ENCODE results near the gene CHAF1A. TPM values are rescaled to one million over a fixed set of nuclear protein-coding genes. Genes with fewer than 3 reads are reported as not detected.

CHAF1A gene
- total and polyA plus RNA-seq, 4 donors = 1.0 to 20.8 (median 2.5) TPM

GRCh38 chr19:4445963-4446703 is 43.7 kb downstream of the CHAF1A start:
- no peaks in the 10 kb centered on the region for H3K27me3 ChIP-seq (ENCODE audit: control insufficient read depth in 4 of 4, insufficient read depth in 4 of 4, low read length in 3 of 4)
- DNase-seq (ENCODE audit: low spot score) = no peak
- no peak overlapping the region for H3K9ac ChIP-seq (ENCODE audit: low read depth in 1 of 2, low read length in 2 of 2)
- 97% methylated on average over 58 of the region's 58 CpGs for WGBS
- peaks cover 0 to 33% (median 16%) of the 10 kb centered on the region in 4 donors for H3K4me1 ChIP-seq (ENCODE audit: control insufficient read depth in 4 of 4, insufficient read depth in 4 of 4, low read length in 3 of 4)
- peaks cover 15 to 50% (median 21%) of the 10 kb centered on the region in 4 donors for H3K36me3 ChIP-seq (ENCODE audit: control insufficient read depth in 4 of 4, insufficient read depth in 3 of 4, low read depth in 1 of 4, low read length in 3 of 4)
- no peak overlapping the region for H3K4me3 ChIP-seq (ENCODE audit: low read depth in 1 of 3, low read length in 3 of 3)
- H3K9me3 ChIP-seq (ENCODE audit: control insufficient read depth in 4 of 4, low read length in 3 of 4) = no peaks in the 10 kb centered on the region
- no peak for TF ChIP-seq ATF3 (IDR thresholded peaks at IDR 0.05)
- no peak for TF ChIP-seq HNF4A (conservative IDR thresholded peaks at IDR 0.05)
- no peak for TF ChIP-seq EGR1 (IDR thresholded peaks at IDR 0.05; ENCODE audit: low read depth in 2 of 2)
- no peak for TF ChIP-seq NR2F2 (IDR thresholded peaks at IDR 0.05)
- no peak for TF ChIP-seq YY1 (IDR thresholded peaks at IDR 0.05)
- TF ChIP-seq, protein P1, sequence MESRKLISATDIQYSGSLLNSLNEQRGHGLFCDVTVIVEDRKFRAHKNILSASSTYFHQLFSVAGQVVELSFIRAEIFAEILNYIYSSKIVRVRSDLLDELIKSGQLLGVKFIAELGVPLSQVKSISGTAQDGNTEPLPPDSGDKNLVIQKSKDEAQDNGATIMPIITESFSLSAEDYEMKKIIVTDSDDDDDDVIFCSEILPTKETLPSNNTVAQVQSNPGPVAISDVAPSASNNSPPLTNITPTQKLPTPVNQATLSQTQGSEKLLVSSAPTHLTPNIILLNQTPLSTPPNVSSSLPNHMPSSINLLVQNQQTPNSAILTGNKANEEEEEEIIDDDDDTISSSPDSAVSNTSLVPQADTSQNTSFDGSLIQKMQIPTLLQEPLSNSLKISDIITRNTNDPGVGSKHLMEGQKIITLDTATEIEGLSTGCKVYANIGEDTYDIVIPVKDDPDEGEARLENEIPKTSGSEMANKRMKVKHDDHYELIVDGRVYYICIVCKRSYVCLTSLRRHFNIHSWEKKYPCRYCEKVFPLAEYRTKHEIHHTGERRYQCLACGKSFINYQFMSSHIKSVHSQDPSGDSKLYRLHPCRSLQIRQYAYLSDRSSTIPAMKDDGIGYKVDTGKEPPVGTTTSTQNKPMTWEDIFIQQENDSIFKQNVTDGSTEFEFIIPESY (IDR thresholded peaks at IDR 0.05) = no peak
- TF ChIP-seq, protein P2, sequence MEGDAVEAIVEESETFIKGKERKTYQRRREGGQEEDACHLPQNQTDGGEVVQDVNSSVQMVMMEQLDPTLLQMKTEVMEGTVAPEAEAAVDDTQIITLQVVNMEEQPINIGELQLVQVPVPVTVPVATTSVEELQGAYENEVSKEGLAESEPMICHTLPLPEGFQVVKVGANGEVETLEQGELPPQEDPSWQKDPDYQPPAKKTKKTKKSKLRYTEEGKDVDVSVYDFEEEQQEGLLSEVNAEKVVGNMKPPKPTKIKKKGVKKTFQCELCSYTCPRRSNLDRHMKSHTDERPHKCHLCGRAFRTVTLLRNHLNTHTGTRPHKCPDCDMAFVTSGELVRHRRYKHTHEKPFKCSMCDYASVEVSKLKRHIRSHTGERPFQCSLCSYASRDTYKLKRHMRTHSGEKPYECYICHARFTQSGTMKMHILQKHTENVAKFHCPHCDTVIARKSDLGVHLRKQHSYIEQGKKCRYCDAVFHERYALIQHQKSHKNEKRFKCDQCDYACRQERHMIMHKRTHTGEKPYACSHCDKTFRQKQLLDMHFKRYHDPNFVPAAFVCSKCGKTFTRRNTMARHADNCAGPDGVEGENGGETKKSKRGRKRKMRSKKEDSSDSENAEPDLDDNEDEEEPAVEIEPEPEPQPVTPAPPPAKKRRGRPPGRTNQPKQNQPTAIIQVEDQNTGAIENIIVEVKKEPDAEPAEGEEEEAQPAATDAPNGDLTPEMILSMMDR (IDR thresholded peaks at IDR 0.05; ENCODE audit: low read depth, low read length, missing input control) = no peak
- no peak for TF ChIP-seq REST (IDR thresholded peaks at IDR 0.05)
- TF ChIP-seq TAF1 (conservative IDR thresholded peaks at IDR 0.05) = no peak
- no peak overlapping the region for H3K27ac ChIP-seq (ENCODE audit: low read depth in 1 of 2, low read length in 2 of 2)

- Histone ChIP-seq H3K36me3 (ENCODE audit: control insufficient read depth in 4 of 4, insufficient read depth in 3 of 4, low read depth in 1 of 4, low read length in 3 of 4) (peaks cover 16 to 57% (median 23%) of the 10 kb centered on the region in 4 donors), H3K9me3 (ENCODE audit: control insufficient read depth in 4 of 4, low read length in 3 of 4) (no peaks in the 10 kb centered on the region), H3K4me1 (ENCODE audit: control insufficient read depth in 4 of 4, insufficient read depth in 4 of 4, low read length in 3 of 4) (peaks cover 0 to 33% (median 16%) of the 10 kb centered on the region in 4 donors), H3K27me3 (ENCODE audit: control insufficient read depth in 4 of 4, insufficient read depth in 4 of 4, low read length in 3 of 4) (no peaks in the 10 kb centered on the region), H3K4me3 (ENCODE audit: low read depth in 1 of 3, low read length in 3 of 3) (no peak overlapping the region), H3K27ac (ENCODE audit: low read depth in 1 of 2, low read length in 2 of 2) (no peak overlapping the region), H3K9ac (ENCODE audit: low read depth in 1 of 2, low read length in 2 of 2) (no peak overlapping the region)
- no peak for DNase-seq (ENCODE audit: low spot score)
- WGBS = 90% methylated on average over 15 of the region's 15 CpGs
- TF ChIP-seq RAD21 (IDR thresholded peaks at IDR 0.05) = no peak
- no peak for TF ChIP-seq JUND (IDR thresholded peaks at IDR 0.05)
- no peak for TF ChIP-seq MAX (IDR thresholded peaks at IDR 0.05)
- TF ChIP-seq, protein P2 (IDR thresholded peaks at IDR 0.05; ENCODE audit: low read depth, low read length, missing input control) = no peak
- TF ChIP-seq HNF4A (conservative IDR thresholded peaks at IDR 0.05) = no peak
- TF ChIP-seq EGR1 (IDR thresholded peaks at IDR 0.05; ENCODE audit: low read depth in 2 of 2) = no peak
- TF ChIP-seq ATF3 (IDR thresholded peaks at IDR 0.05) = no peak
- no peak for TF ChIP-seq FOXA2 (IDR thresholded peaks at IDR 0.05)
- TF ChIP-seq NR2F2 (IDR thresholded peaks at IDR 0.05) = no peak
- no peak for TF ChIP-seq FOXA1 (IDR thresholded peaks at IDR 0.05)
- no peak for TF ChIP-seq HNF4G (IDR thresholded peaks at IDR 0.05)
- TF ChIP-seq SP1 (IDR thresholded peaks at IDR 0.05) = no peak
- no peak for TF ChIP-seq REST (IDR thresholded peaks at IDR 0.05)
Measured at GRCh38 chr19:4446704-4447200, 44.3 kb downstream of the CHAF1A start.
